Fibroblast of pulmonary artery (primary cell): ENCODE results near the gene SLC4A11.

ENCODE experiments used
- DNase-seq: peaks from one replicate; pipeline ENCODE4 v3.0.0-alpha.2; 2010; ENCODE audit warnings: low read depth
- H3K4me3 ChIP-seq: replicated peaks from 2 replicates; pipeline ENCODE4 v1.5.1; 2011; ENCODE audit warnings: low read depth, mild to moderate bottlenecking, control low read depth, low read length, moderate library complexity
- TF ChIP-seq, protein P1 (sequence below): IDR thresholded peaks from 2 replicates; pipeline ENCODE4 v1.5.1; 2011; ENCODE audit warnings: mild to moderate bottlenecking, control low read depth, low read length, inconsistent platforms; ENCODE audit errors: missing control alignments

SLC4A11 gene

DNA sequence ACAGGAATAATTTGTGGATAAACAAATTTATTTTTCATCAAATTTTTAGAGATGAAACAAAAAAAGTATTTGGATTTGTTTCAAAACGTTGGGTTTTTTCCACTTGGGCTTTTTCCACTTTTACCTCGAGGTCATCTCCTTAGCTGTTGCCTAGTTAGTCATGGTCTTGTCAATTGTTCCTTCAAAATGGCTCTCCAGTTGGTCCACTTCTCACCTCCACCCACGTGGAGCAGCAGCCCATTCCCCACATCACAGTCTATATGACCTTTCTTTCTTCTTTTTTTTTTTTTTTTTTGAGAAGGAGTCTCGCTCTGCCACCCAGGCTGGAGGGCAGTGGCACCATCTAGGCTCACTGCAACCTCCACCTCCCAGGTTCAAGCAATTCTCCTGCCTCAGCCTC, 6.7 kb upstream of the SLC4A11 start:
- no peak for DNase-seq
- TF ChIP-seq, protein P1, sequence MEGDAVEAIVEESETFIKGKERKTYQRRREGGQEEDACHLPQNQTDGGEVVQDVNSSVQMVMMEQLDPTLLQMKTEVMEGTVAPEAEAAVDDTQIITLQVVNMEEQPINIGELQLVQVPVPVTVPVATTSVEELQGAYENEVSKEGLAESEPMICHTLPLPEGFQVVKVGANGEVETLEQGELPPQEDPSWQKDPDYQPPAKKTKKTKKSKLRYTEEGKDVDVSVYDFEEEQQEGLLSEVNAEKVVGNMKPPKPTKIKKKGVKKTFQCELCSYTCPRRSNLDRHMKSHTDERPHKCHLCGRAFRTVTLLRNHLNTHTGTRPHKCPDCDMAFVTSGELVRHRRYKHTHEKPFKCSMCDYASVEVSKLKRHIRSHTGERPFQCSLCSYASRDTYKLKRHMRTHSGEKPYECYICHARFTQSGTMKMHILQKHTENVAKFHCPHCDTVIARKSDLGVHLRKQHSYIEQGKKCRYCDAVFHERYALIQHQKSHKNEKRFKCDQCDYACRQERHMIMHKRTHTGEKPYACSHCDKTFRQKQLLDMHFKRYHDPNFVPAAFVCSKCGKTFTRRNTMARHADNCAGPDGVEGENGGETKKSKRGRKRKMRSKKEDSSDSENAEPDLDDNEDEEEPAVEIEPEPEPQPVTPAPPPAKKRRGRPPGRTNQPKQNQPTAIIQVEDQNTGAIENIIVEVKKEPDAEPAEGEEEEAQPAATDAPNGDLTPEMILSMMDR = no peak
- no peak overlapping the region for H3K4me3 ChIP-seq

DNA sequence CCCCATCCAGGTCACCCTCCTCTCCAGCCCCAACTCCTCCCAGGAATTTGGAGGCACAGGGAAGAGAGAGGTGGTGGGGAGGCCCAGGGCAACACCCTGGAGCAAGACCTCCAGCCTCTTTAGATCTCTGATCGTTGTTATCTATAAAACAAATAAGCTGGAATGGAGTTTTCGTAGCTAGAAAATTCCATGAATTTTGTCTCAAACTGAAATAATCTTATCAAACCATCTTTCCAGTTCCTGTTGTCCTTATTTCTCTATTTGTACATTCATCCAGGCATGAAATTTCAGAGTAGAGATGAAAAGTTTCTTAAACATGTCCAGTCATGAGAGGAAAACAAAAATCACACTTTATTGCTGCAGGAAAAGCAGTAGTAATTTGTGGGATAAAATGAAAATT, 6.2 kb upstream of the SLC4A11 start:
- H3K4me3 ChIP-seq = no peak overlapping the region
- no peak for DNase-seq
- TF ChIP-seq, protein P1 = no peak

DNA sequence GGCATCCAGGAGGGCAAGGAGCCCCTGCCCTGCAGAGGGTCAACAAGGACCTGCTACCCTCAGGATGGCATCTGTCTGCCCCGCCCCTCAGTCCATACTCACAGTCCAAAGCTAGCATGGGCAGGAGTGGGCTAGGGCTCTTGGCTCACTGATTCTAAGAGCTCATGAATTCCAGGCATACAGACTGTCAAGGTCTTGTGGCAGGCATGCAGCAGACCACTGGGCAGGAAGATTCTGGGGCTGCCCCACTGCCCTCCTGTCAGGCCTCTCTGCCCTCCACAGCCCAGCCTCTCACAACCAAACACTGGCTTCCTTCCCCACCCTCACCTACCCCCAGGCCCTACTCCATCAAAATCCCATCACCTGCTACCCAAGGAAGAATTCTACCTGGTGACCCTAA, 5.6 kb upstream of the SLC4A11 start:
- H3K4me3 ChIP-seq = no peak overlapping the region
- TF ChIP-seq, protein P1 = no peak
- no peak for DNase-seq

DNA sequence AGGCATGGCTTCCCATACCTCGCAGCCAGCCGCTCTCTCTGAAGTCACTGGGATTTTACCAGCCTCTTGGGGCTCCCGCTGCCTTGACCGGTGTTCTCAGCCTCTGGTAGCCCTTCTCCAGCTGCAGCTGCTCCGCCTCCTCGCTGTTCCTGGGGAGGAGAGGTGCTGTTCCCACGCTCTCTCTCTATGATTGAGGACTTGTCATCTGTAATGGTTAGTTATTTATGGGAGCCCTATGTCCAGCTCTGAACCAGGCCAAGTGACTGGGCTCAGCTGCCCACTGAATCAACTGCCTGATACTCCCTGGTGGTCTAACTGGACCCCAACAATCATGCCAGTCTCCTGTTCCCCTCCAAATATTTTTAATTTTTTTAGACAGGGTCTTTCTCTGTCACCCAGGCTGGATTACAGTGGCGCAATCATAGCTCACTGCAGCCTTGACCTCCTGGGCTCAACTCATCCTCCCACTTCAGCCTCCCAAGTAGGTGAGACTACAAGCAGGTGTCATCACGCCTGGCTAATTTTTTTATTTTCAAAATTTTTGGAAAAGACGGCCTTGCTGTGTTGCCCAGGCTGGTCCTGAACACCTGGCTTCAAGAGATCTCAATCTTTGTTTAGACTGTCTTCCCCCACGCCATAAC, 4.8 kb upstream of the SLC4A11 start:
- no peak for DNase-seq
- no peak overlapping the region for H3K4me3 ChIP-seq
- TF ChIP-seq, protein P1 = no peak

DNA sequence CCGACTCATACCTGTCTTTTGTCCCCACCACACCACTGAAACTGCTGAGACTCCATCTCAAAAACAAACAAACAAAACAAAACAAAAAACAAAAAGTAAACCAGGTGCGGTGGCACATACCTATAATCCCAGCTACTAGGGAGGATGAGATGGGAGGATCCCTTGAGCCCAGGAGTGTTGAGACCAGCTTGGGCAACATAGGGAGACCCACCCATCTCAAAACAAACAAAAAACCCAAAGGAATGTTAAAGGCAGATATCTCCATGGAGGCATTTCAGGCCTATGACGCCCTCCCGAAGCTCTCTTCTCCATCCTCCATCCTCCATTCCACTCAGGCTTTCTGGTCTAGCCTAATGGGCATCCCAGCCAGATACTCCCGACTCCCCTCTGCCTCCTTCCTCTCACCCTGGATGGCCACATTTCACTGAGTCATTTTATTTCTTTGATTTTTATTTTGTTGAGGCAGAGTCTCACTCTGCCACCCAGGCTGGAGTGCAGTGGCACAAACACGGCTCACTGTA, 3.2 kb upstream of the SLC4A11 start:
- no peak for DNase-seq
- TF ChIP-seq, protein P1 = no peak
- H3K4me3 ChIP-seq = no peak overlapping the region

DNA sequence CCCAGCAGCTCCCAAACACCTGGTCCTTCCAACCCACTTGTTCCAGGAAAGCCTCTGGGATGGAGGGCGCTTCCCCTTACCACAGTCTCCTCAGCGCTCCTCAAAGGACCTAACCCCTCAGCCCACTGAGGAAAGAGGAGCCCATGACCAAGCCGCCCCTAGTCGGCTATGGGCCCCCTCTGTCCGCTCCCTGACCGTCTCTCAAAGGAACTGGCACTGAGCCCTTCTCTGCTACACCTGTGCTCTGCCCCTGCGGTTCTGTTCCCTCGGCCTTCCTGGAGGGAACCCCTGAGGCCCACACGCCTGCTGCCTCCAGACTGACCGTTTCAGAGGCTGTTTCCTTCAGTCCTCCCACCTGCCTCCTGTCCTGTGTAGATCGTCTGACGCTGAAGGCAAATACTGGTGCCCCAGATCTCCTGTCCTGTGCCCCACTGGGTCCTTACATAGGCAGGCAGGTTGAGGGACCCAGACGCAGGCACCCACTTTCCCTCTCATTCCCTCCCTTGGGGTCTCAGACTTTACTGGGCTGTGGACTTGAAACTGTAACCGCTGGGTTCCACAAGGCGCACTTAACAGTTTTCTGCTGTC, 1.9 kb upstream of the SLC4A11 start:
- no peak for DNase-seq
- TF ChIP-seq, protein P1 = no peak
- H3K4me3 ChIP-seq = peak overlapping the region; percentile 66
